ENCODE results near the gene SOWAHA.
"Not testable (repeated sequence)": the region's sequence is repeated elsewhere in the genome, so short reads cannot be mapped to it uniquely, and the experiment has no call there.

The SOWAHA gene

GRCh38 chr5:132790201-132790865, 22.8 kb upstream of the SOWAHA start:
- no peak for DNase-seq (ENCODE audit: low read depth)
- TF ChIP-seq, protein P1, sequence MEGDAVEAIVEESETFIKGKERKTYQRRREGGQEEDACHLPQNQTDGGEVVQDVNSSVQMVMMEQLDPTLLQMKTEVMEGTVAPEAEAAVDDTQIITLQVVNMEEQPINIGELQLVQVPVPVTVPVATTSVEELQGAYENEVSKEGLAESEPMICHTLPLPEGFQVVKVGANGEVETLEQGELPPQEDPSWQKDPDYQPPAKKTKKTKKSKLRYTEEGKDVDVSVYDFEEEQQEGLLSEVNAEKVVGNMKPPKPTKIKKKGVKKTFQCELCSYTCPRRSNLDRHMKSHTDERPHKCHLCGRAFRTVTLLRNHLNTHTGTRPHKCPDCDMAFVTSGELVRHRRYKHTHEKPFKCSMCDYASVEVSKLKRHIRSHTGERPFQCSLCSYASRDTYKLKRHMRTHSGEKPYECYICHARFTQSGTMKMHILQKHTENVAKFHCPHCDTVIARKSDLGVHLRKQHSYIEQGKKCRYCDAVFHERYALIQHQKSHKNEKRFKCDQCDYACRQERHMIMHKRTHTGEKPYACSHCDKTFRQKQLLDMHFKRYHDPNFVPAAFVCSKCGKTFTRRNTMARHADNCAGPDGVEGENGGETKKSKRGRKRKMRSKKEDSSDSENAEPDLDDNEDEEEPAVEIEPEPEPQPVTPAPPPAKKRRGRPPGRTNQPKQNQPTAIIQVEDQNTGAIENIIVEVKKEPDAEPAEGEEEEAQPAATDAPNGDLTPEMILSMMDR (IDR thresholded peaks at IDR 0.05; ENCODE audit: control insufficient read depth, insufficient read depth, low read depth, low read length, missing control alignments) = no peak

GRCh38 chr5:132791026-132791425, 22.1 kb upstream of the SOWAHA start:
- DNase-seq (ENCODE audit: low read depth) = no peak
- TF ChIP-seq, protein P1 (IDR thresholded peaks at IDR 0.05; ENCODE audit: control insufficient read depth, insufficient read depth, low read depth, low read length, missing control alignments) = no peak
- H3K4me3 ChIP-seq (ENCODE audit: control insufficient read depth, low read depth, low read length) = no peak overlapping the region

More at GRCh38 chr5:132790201-132790865, 22.8 kb upstream of the SOWAHA start:
- no peak overlapping the region for H3K4me3 ChIP-seq (ENCODE audit: control insufficient read depth, low read depth, low read length)

- H3K4me3 ChIP-seq (ENCODE audit: control insufficient read depth, low read depth, low read length) = no peak overlapping the region
- no peak for DNase-seq (ENCODE audit: low read depth)
- TF ChIP-seq, protein P1 (IDR thresholded peaks at IDR 0.05; ENCODE audit: control insufficient read depth, insufficient read depth, low read depth, low read length, missing control alignments) = no peak
Measured at GRCh38 chr5:132797651-132798050, 15.5 kb upstream of the SOWAHA start.

DNA sequence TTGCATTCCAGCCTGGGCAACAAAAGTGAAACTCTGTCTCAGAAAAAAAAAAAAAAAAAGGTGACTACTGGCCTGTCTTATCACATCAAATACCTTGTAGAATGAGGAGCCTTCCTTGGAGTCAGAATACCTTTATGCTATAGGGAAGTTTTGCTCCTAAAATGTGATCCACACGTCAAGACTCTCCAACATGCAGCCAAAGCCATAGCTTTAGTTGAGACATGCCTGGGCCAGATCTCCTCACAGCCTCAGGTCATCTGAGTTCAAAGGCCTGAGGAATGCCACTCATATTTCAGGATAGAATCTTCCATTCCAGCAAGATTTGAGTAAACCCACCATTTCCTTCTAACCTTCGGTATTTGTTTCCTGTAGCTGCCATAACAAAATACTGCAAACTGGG, 13.7 kb upstream of the SOWAHA start:
- H3K4me3 ChIP-seq (ENCODE audit: control insufficient read depth, low read depth, low read length) = no peak overlapping the region
- TF ChIP-seq, protein P1 (IDR thresholded peaks at IDR 0.05; ENCODE audit: control insufficient read depth, insufficient read depth, low read depth, low read length, missing control alignments) = no peak
- DNase-seq (ENCODE audit: low read depth) = no peak

DNA sequence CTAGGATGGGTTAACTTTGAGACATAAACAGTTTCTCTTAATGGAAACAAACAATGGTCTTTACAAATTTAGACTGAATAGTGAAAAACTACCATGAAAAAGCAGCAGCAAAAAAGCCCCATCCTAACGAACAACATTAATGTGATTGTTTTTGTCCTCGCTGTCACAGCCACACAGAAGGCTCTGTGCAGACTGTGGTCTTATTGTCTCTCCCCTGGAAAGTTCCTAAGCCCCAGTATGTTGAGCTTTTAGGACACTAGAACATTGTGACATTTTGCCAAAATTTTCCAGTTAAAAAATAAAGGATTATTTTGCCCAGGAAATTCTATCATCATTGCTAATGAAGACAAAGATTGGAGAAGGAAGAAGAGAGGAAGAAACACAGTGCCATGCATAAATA, 12.6 kb upstream of the SOWAHA start:
- DNase-seq (ENCODE audit: low read depth) = no peak
- TF ChIP-seq, protein P1 (IDR thresholded peaks at IDR 0.05; ENCODE audit: control insufficient read depth, insufficient read depth, low read depth, low read length, missing control alignments) = no peak
- H3K4me3 ChIP-seq (ENCODE audit: control insufficient read depth, low read depth, low read length) = no peak overlapping the region

GRCh38 chr5:132802044-132802684, 10.9 kb upstream of the SOWAHA start:
- no peak for DNase-seq (ENCODE audit: low read depth)
- H3K4me3 ChIP-seq (ENCODE audit: control insufficient read depth, low read depth, low read length) = no peak overlapping the region
- TF ChIP-seq, protein P1 (IDR thresholded peaks at IDR 0.05; ENCODE audit: control insufficient read depth, insufficient read depth, low read depth, low read length, missing control alignments) = peak; percentile 30

DNA sequence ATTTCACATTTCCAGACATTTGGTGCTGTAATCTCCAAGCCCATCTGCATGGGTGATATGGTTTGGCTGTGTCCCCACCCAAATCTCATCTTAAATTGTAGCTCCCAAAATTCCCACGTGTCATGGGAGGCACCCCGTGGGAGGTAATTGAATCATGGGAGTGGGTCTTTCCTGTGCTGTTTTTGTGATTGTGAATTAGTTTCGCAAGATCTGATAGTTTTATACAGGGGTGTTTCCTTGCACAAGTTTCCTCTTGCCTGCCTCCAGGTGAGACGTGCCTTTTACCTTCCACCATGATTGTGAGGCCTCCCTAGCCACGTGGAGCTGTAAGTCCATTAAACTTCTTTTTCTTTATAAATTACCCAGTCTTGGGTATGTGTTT, 10.4 kb upstream of the SOWAHA start:
- not testable (repeated sequence) for DNase-seq (ENCODE audit: low read depth)

GRCh38 chr5:132804219-132804618, 8.9 kb upstream of the SOWAHA start:
- H3K4me3 ChIP-seq (ENCODE audit: control insufficient read depth, low read depth, low read length); DNase-seq (ENCODE audit: low read depth): not testable (repeated sequence)

More for the DNA sequence above, 10.4 kb upstream of the SOWAHA start:
- not testable (repeated sequence) for H3K4me3 ChIP-seq (ENCODE audit: control insufficient read depth, low read depth, low read length)

GRCh38 chr5:132805872-132806271, 7.2 kb upstream of the SOWAHA start:
- H3K4me3 ChIP-seq (ENCODE audit: control insufficient read depth, low read depth, low read length); DNase-seq (ENCODE audit: low read depth): not testable (repeated sequence)

DNA sequence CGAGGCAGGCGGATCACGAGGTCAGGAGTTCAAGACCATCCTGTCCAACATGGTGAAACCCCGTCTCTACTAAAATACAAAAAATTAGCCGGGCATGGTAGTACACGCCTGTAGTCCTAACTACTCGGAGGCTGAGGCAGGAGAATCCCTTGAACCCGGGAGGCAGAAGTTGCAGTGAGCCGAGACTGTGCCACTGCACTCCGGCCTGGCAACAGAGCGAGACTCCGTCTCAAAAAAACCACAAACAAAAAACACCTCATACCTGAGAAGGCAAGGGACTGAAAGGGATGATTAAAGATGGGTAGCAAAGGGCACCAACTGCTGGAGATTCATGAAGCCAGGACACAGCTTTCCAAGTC, 6.3 kb upstream of the SOWAHA start:
- not testable (repeated sequence) for H3K4me3 ChIP-seq (ENCODE audit: control insufficient read depth, low read depth, low read length); DNase-seq (ENCODE audit: low read depth)

Data from AG09309 (cell line).